Measurements from ENCODE around the gene CGRRF1. TPM values are rescaled to one million over a fixed set of nuclear protein-coding genes. Genes with fewer than 3 reads are reported as not detected.

The CGRRF1 gene
- total RNA-seq, 4 donors from 2014 or later = 5.7 to 14.0 (median 10.2) TPM

- no peak for DNase-seq (ENCODE audit: low spot score in 2 of 2)
- WGBS, 2 donors = 9 to 13% methylated on average over 3 of the region's 3 CpGs
- no peak overlapping the region for H3K4me3 ChIP-seq (ENCODE audit: low read depth, poor library complexity, severe bottlenecking)
- intact Hi-C loops (cut with DNase I; ENCODE audit: low total_unique reads) = no loop called here
- no peak for TF ChIP-seq POLR2A (IDR thresholded peaks at IDR 0.05)
- TF ChIP-seq, protein P1, sequence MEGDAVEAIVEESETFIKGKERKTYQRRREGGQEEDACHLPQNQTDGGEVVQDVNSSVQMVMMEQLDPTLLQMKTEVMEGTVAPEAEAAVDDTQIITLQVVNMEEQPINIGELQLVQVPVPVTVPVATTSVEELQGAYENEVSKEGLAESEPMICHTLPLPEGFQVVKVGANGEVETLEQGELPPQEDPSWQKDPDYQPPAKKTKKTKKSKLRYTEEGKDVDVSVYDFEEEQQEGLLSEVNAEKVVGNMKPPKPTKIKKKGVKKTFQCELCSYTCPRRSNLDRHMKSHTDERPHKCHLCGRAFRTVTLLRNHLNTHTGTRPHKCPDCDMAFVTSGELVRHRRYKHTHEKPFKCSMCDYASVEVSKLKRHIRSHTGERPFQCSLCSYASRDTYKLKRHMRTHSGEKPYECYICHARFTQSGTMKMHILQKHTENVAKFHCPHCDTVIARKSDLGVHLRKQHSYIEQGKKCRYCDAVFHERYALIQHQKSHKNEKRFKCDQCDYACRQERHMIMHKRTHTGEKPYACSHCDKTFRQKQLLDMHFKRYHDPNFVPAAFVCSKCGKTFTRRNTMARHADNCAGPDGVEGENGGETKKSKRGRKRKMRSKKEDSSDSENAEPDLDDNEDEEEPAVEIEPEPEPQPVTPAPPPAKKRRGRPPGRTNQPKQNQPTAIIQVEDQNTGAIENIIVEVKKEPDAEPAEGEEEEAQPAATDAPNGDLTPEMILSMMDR (IDR thresholded peaks at IDR 0.05) = no peak
Observed at GRCh38 chr14:54490445-54491175, 19.1 kb upstream of the CGRRF1 start.

- H3K4me3 ChIP-seq (ENCODE audit: low read depth, poor library complexity, severe bottlenecking) = no peak overlapping the region
- intact Hi-C loops (cut with DNase I; ENCODE audit: low total_unique reads) = no loop called here
- 46 to 51% methylated on average over 13 of the region's 13 CpGs for WGBS, 2 donors
- DNase-seq (ENCODE audit: low spot score in 2 of 2) = no peak
- TF ChIP-seq, protein P1 (IDR thresholded peaks at IDR 0.05) = no peak
- no peak for TF ChIP-seq POLR2A (IDR thresholded peaks at IDR 0.05)
Observed at GRCh38 chr14:54493293-54493692, 16.4 kb upstream of the CGRRF1 start.

GRCh38 chr14:54497224-54497623, 12.5 kb upstream of the CGRRF1 start:
- no peak for TF ChIP-seq POLR2A (IDR thresholded peaks at IDR 0.05)
- TF ChIP-seq, protein P1 (IDR thresholded peaks at IDR 0.05) = no peak
- no peak for DNase-seq (ENCODE audit: low spot score in 2 of 2)
- intact Hi-C loops (cut with DNase I; ENCODE audit: low total_unique reads) = no loop called here
- WGBS, 2 donors = 79 to 85% methylated on average over 2 of the region's 2 CpGs
- no peak overlapping the region for H3K4me3 ChIP-seq (ENCODE audit: low read depth, poor library complexity, severe bottlenecking)

DNA sequence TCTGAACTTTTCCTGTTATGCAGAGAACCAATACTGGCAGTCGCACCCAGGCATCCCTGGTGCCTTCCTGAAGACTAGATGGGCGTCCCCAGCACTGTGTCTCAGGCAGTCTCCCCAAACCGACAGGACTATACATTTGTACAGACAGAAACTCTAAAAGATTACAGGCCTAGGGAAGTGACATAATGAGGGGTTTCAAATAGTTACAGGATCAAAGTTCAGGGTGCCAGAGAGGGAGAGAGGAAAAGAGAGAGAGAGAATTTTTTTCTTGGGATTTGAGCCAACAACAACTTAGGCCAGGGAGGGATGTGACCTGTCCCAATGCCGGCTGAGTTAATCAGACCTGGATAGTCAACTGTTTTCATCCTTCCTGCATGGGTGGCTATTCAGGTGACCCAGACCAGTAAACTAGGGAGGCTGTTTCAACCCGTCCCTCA, 11.6 kb upstream of the CGRRF1 start:
- WGBS, 2 donors = 75 to 86% methylated on average over 5 of the region's 5 CpGs
- H3K4me3 ChIP-seq (ENCODE audit: low read depth, poor library complexity, severe bottlenecking) = no peak overlapping the region
- DNase-seq (ENCODE audit: low spot score in 2 of 2) = no peak
- intact Hi-C loops (cut with DNase I; ENCODE audit: low total_unique reads) = no loop called here
- TF ChIP-seq POLR2A (IDR thresholded peaks at IDR 0.05) = no peak

DNA sequence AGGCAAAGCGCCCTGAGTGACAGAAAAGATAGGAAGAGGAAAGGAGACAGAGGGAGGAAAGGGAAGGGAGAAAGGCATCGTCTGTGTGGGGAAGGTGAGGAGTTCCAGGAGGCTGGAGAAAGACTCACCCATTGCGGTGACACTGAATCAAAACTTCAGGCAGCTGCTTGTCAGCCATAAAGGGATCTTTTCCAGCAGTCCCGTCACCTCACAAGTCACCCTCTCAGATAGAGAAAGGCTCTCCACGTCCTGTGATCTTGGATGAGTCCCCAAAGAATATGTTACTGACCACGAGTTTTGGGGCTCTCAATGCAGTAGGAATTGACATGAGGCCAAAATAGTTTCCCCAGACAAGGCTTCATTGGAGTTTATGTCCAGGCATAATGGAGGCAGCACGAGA, 11.1 kb upstream of the CGRRF1 start:
- WGBS, 2 donors = 79 to 82% methylated on average over 7 of the region's 7 CpGs
- no peak for DNase-seq (ENCODE audit: low spot score in 2 of 2)
- H3K4me3 ChIP-seq (ENCODE audit: low read depth, poor library complexity, severe bottlenecking) = no peak overlapping the region
- intact Hi-C loops (cut with DNase I; ENCODE audit: low total_unique reads) = no loop called here
- TF ChIP-seq POLR2A (IDR thresholded peaks at IDR 0.05) = no peak
- TF ChIP-seq, protein P1 (IDR thresholded peaks at IDR 0.05) = no peak

DNA sequence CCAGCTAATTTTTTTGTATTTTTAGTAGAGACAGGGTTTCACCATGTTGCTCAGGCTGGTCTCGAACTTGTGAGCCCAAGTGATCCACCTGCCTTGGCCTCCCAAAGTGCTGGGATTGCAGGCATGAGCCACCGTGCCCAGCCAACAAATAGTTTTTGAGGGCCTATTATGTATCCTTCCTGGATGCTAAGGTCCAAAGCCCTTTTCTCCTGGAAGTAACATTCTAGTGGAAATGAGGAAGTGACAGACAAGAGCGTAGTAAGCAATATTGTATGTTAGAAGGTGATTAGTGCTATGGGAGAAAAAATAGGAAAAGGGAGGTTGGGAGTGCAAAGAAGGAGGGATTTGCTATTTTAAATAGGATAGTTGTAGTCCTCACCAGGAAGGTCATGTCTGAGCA, 9.0 kb upstream of the CGRRF1 start:
- DNase-seq (ENCODE audit: low spot score in 2 of 2) = no peak
- no peak overlapping the region for H3K4me3 ChIP-seq (ENCODE audit: low read depth, poor library complexity, severe bottlenecking)
- WGBS, 2 donors = 80 to 87% methylated on average over 3 of the region's 3 CpGs
- intact Hi-C loops (cut with DNase I; ENCODE audit: low total_unique reads) = no loop called here
- no peak for TF ChIP-seq POLR2A (IDR thresholded peaks at IDR 0.05)
- TF ChIP-seq, protein P1 (IDR thresholded peaks at IDR 0.05) = no peak

Measured in lower leg skin (tissue), 4 donors.